OCI-LY1 (cell line): Measurements from ENCODE around the gene ARHGAP10.

ENCODE experiments used
- CTCF ChIP-seq: fragments of 200-600 bp; sonication (generic), shearing (Covaris generic); IDR thresholded peaks from 2 replicates; pipeline ENCODE4 v1.5.1; 2017; ENCODE audit warnings: mild to moderate bottlenecking, antibody characterized with exemption, low read length, moderate library complexity, mixed read lengths
- EZH2 ChIP-seq: fragments of 200-600 bp; sonication (generic), shearing (Covaris generic); IDR thresholded peaks from 2 replicates; pipeline ENCODE4 v1.8.0; 2017; ENCODE audit warnings: borderline replicate concordance, mixed run types, mild to moderate bottlenecking, antibody characterized with exemption, low read length, moderate library complexity, mixed read lengths

GRCh38 chr4:147954850-147955249, 223.0 kb downstream of the ARHGAP10 start:
- TF ChIP-seq CTCF (no peak), EZH2 (no peak)
